Stimulated activated CD8-positive, alpha-beta memory T cell treated with anti-CD3 and anti-CD28 coated beads, Interleukin-15, amount 100 ng/mL, for 24 hours (primary cell): Measurements from ENCODE around the gene MCRIP2.

Experiments
- DNase-seq: peaks from one replicate; pipeline ENCODE4 v3.0.0-alpha.2; 2020; ENCODE audit warnings: low read depth

The MCRIP2 gene

GRCh38 chr16:631808-632358 is 9.7 kb upstream of the MCRIP2 start:
- no peak for DNase-seq

- no peak for DNase-seq
Measured at GRCh38 chr16:632486-633335, 8.9 kb upstream of the MCRIP2 start.

- DNase-seq = no peak
Measured at GRCh38 chr16:633336-634050, 8.1 kb upstream of the MCRIP2 start.

- DNase-seq = no peak
Measured at GRCh38 chr16:634051-634670, 7.5 kb upstream of the MCRIP2 start.

- DNase-seq = no peak
Measured at GRCh38 chr16:634996-635395, 6.6 kb upstream of the MCRIP2 start.

- no peak for DNase-seq
Measured at GRCh38 chr16:635573-636205, 5.9 kb upstream of the MCRIP2 start.

GRCh38 chr16:636206-637080 is 5.2 kb upstream of the MCRIP2 start, which contains the start of gene METTL26:
TSS of gene METTL26 (minus strand) at chr16:636305. CDS start at chr16:636290, 15 bp downstream.
- peak; percentile 98 for DNase-seq

- peak; percentile 82 for DNase-seq
Measured at GRCh38 chr16:637081-638018, 4.3 kb upstream of the MCRIP2 start.

GRCh38 chr16:638034-638543 is 3.5 kb upstream of the MCRIP2 start:
- no peak for DNase-seq

GRCh38 chr16:638836-639235 is 2.8 kb upstream of the MCRIP2 start:
- DNase-seq = no peak

- no peak for DNase-seq
Measured at GRCh38 chr16:640614-641013, 1.0 kb upstream of the MCRIP2 start.

- DNase-seq = no peak
Measured at GRCh38 chr16:642189-643049, 791 bp downstream of the MCRIP2 start.

GRCh38 chr16:643050-643368 is 1.4 kb downstream of the MCRIP2 start:
- DNase-seq = no peak

- DNase-seq = no peak
Measured at GRCh38 chr16:644556-644955, 2.9 kb downstream of the MCRIP2 start.

- DNase-seq = no peak
Measured at GRCh38 chr16:645852-646678, 4.4 kb downstream of the MCRIP2 start.

GRCh38 chr16:646679-647172 is 5.1 kb downstream of the MCRIP2 start:
- DNase-seq = no peak

GRCh38 chr16:647173-647902 is 5.7 kb downstream of the MCRIP2 start:
- DNase-seq = no peak
